ENCODE data around the gene SMS.

SMS gene

GRCh38 chrX:22037225-22037624 lies 96.7 kb downstream of the SMS start:
- Histone ChIP-seq H3K27me3 (ENCODE audit: control insufficient read depth, insufficient read depth, low read length) (no peaks in the 10 kb centered on the region; the same call in 1 of the 2 replicates), H3K4me3 (ENCODE audit: low read depth, low read length) (no peak overlapping the region), H3K9me3 (ENCODE audit: control insufficient read depth, insufficient read depth, low read depth, low read length) (no peaks in the 10 kb centered on the region), H3K27ac (ENCODE audit: low read depth, low read length) (no peak overlapping the region), H3K4me1 (ENCODE audit: control insufficient read depth, insufficient read depth, low read length) (peaks cover 11% of the 10 kb centered on the region; the same call in 1 of the 2 replicates), H3K36me3 (ENCODE audit: control insufficient read depth, insufficient read depth, low read length) (no peaks in the 10 kb centered on the region), H3K9ac (ENCODE audit: low read length) (no peak overlapping the region)

- H3K36me3 ChIP-seq (ENCODE audit: control insufficient read depth, insufficient read depth, low read length): no peaks in the 10 kb centered on the region
- H3K9ac ChIP-seq (ENCODE audit: low read length): no peak overlapping the region
- no peak overlapping the region for H3K4me3 ChIP-seq (ENCODE audit: low read depth, low read length)
- H3K4me1 ChIP-seq (ENCODE audit: control insufficient read depth, insufficient read depth, low read length): peaks cover 14% of the 10 kb centered on the region
- H3K9me3 ChIP-seq (ENCODE audit: control insufficient read depth, insufficient read depth, low read depth, low read length): no peaks in the 10 kb centered on the region
- H3K27ac ChIP-seq (ENCODE audit: low read depth, low read length): no peak overlapping the region
- H3K27me3 ChIP-seq (ENCODE audit: control insufficient read depth, insufficient read depth, low read length): no peaks in the 10 kb centered on the region; the same call in 1 of the 2 replicates
Observed at GRCh38 chrX:22037911-22038537, 97.5 kb downstream of the SMS start.

GRCh38 chrX:22039541-22039940 lies 99.0 kb downstream of the SMS start:
- H3K4me3 ChIP-seq (ENCODE audit: low read depth, low read length): no peak overlapping the region
- H3K27ac ChIP-seq (ENCODE audit: low read depth, low read length): no peak overlapping the region
- H3K9ac ChIP-seq (ENCODE audit: low read length): no peak overlapping the region
- no peaks in the 10 kb centered on the region; the same call in 1 of the 2 replicates for H3K27me3 ChIP-seq (ENCODE audit: control insufficient read depth, insufficient read depth, low read length)
- peaks cover 22% of the 10 kb centered on the region for H3K4me1 ChIP-seq (ENCODE audit: control insufficient read depth, insufficient read depth, low read length)
- H3K9me3 ChIP-seq (ENCODE audit: control insufficient read depth, insufficient read depth, low read depth, low read length): no peaks in the 10 kb centered on the region
- H3K36me3 ChIP-seq (ENCODE audit: control insufficient read depth, insufficient read depth, low read length): no peaks in the 10 kb centered on the region

- Histone ChIP-seq H3K27ac (ENCODE audit: low read depth, low read length) (no peak overlapping the region), H3K9me3 (ENCODE audit: control insufficient read depth, insufficient read depth, low read depth, low read length) (no peaks in the 10 kb centered on the region), H3K27me3 (ENCODE audit: control insufficient read depth, insufficient read depth, low read length) (no peaks in the 10 kb centered on the region; the same call in 1 of the 2 replicates), H3K9ac (ENCODE audit: low read length) (no peak overlapping the region), H3K36me3 (ENCODE audit: control insufficient read depth, insufficient read depth, low read length) (no peaks in the 10 kb centered on the region), H3K4me1 (ENCODE audit: control insufficient read depth, insufficient read depth, low read length) (peaks cover 18% of the 10 kb centered on the region), H3K4me3 (ENCODE audit: low read depth, low read length) (no peak overlapping the region)
Observed at GRCh38 chrX:22040184-22040583, 99.7 kb downstream of the SMS start.

- no peaks in the 10 kb centered on the region for H3K9me3 ChIP-seq (ENCODE audit: control insufficient read depth, insufficient read depth, low read depth, low read length)
- peaks cover 18% of the 10 kb centered on the region for H3K4me1 ChIP-seq (ENCODE audit: control insufficient read depth, insufficient read depth, low read length)
- H3K27ac ChIP-seq (ENCODE audit: low read depth, low read length): no peak overlapping the region
- H3K9ac ChIP-seq (ENCODE audit: low read length): no peak overlapping the region
- H3K27me3 ChIP-seq (ENCODE audit: control insufficient read depth, insufficient read depth, low read length): peaks cover 2% of the 10 kb centered on the region; the same call in 1 of the 2 replicates
- H3K36me3 ChIP-seq (ENCODE audit: control insufficient read depth, insufficient read depth, low read length): no peaks in the 10 kb centered on the region
- H3K4me3 ChIP-seq (ENCODE audit: low read depth, low read length): no peak overlapping the region
Observed at GRCh38 chrX:22041907-22042530, 101.5 kb downstream of the SMS start.

GRCh38 chrX:22043872-22044271 lies 103.4 kb downstream of the SMS start:
- Histone ChIP-seq H3K27ac (ENCODE audit: low read depth, low read length) (no peak overlapping the region), H3K36me3 (ENCODE audit: control insufficient read depth, insufficient read depth, low read length) (no peaks in the 10 kb centered on the region), H3K9me3 (ENCODE audit: control insufficient read depth, insufficient read depth, low read depth, low read length) (no peaks in the 10 kb centered on the region), H3K4me3 (ENCODE audit: low read depth, low read length) (no peak overlapping the region), H3K4me1 (ENCODE audit: control insufficient read depth, insufficient read depth, low read length) (peaks cover 15% of the 10 kb centered on the region), H3K27me3 (ENCODE audit: control insufficient read depth, insufficient read depth, low read length) (peaks cover 2% of the 10 kb centered on the region; the same call in 1 of the 2 replicates), H3K9ac (ENCODE audit: low read length) (no peak overlapping the region)

Measured in HUES6 (cell line).